Measurements from ENCODE around the gene EXOC4.

DNA sequence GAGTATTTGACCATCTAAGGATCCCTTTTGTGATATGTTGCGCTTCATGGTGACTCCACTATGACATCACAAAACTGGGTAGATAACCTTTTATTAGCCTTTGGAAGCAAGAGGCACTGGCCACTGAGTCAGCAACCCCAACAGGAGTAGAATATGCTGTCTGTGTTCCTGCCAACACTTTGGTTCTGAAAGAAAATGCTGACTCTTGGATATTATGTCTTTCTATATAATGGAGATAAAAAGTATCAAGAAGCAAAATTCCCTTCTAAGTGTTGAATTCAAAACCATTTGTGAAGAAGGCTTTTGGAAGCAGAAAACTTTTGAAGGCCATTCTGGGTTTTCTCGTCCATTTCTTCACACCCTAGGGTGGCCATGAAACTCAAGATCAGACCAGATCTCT, 528.0 kb downstream of the EXOC4 start:
- TF ChIP-seq, protein P1, sequence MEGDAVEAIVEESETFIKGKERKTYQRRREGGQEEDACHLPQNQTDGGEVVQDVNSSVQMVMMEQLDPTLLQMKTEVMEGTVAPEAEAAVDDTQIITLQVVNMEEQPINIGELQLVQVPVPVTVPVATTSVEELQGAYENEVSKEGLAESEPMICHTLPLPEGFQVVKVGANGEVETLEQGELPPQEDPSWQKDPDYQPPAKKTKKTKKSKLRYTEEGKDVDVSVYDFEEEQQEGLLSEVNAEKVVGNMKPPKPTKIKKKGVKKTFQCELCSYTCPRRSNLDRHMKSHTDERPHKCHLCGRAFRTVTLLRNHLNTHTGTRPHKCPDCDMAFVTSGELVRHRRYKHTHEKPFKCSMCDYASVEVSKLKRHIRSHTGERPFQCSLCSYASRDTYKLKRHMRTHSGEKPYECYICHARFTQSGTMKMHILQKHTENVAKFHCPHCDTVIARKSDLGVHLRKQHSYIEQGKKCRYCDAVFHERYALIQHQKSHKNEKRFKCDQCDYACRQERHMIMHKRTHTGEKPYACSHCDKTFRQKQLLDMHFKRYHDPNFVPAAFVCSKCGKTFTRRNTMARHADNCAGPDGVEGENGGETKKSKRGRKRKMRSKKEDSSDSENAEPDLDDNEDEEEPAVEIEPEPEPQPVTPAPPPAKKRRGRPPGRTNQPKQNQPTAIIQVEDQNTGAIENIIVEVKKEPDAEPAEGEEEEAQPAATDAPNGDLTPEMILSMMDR (IDR thresholded peaks at IDR 0.05) = no peak
- TF ChIP-seq POLR2A (IDR thresholded peaks at IDR 0.05) (no peak), POLR2AphosphoS5 (IDR thresholded peaks at IDR 0.05) (no peak)
